Measurements from ENCODE around the gene CCL28.

Gene CCL28

GRCh38 chr5:43336159-43336558 lies 76.0 kb downstream of the CCL28 start:
- Histone ChIP-seq H3K27ac (no peak overlapping the region), H3K9me3 (ENCODE audit: severe bottlenecking) (peaks cover 8% of the 10 kb centered on the region), H3K4me3 (ENCODE audit: low read depth, low read length) (no peak overlapping the region), H3K27me3 (ENCODE audit: insufficient read depth, low read depth, severe bottlenecking) (peaks cover 47% of the 10 kb centered on the region), H3K36me3 (no peaks in the 10 kb centered on the region)
- no peak for DNase-seq
- no peak for TF ChIP-seq CTCF (IDR thresholded peaks at IDR 0.05; ENCODE audit: low read depth, low read length)

GRCh38 chr5:43335681-43336080 lies 76.5 kb downstream of the CCL28 start:
- no peak overlapping the region for H3K4me3 ChIP-seq (ENCODE audit: low read depth, low read length)
- no peak for DNase-seq
- no peak for TF ChIP-seq CTCF (IDR thresholded peaks at IDR 0.05; ENCODE audit: low read depth, low read length)
- no peaks in the 10 kb centered on the region for H3K36me3 ChIP-seq
- H3K9me3 ChIP-seq (ENCODE audit: severe bottlenecking): peaks cover 3% of the 10 kb centered on the region
- peaks cover 49% of the 10 kb centered on the region for H3K27me3 ChIP-seq (ENCODE audit: insufficient read depth, low read depth, severe bottlenecking)
- no peak overlapping the region for H3K27ac ChIP-seq

- Histone ChIP-seq H3K27me3 (ENCODE audit: insufficient read depth, low read depth, severe bottlenecking) (peaks cover 56% of the 10 kb centered on the region), H3K36me3 (no peaks in the 10 kb centered on the region), H3K4me3 (ENCODE audit: low read depth, low read length) (no peak overlapping the region), H3K27ac (no peak overlapping the region), H3K9me3 (ENCODE audit: severe bottlenecking) (peaks cover 9% of the 10 kb centered on the region)
- DNase-seq: no peak
- no peak for TF ChIP-seq CTCF (IDR thresholded peaks at IDR 0.05; ENCODE audit: low read depth, low read length)
These were observed 79.8 kb downstream of the CCL28 start for GRCh38 chr5:43332401-43332800.
